Kidney epithelial cell (primary cell): Measurements from ENCODE around the gene MTCL3. TPM values are rescaled to one million over a fixed set of nuclear protein-coding genes. Genes with fewer than 3 reads are reported as not detected.
"Not testable (repeated sequence)": the region's sequence is repeated elsewhere in the genome, so short reads cannot be mapped to it uniquely, and the experiment has no call there.

Source experiments
- DNase-seq: peaks from one replicate; pipeline ENCODE4 v3.0.0-alpha.2; 2010; ENCODE audit warnings: low read depth
- H3K27me3 ChIP-seq: 2 replicates; pipeline ENCODE4 v1.6.0; 2011; ENCODE audit warnings: low read length; ENCODE audit not compliant: control insufficient read depth, insufficient read depth
- H3K36me3 ChIP-seq: 2 replicates; pipeline ENCODE4 v1.5.1; 2011; ENCODE audit warnings: low read length; ENCODE audit not compliant: control insufficient read depth, insufficient read depth
- H3K4me3 ChIP-seq: 2 replicates; pipeline ENCODE4 v1.5.1; 2011; ENCODE audit warnings: low read depth, mild to moderate bottlenecking, control low read depth, low read length
- total RNA-seq: library from RNA; depleted of rRNA; stranded (reverse); fragments of >200 nt; gene quantifications from 2 replicates; pipeline ENCODE4 v1.2.3, GENCODE V29; 2015
- TF ChIP-seq, protein P1 (sequence below): IDR thresholded peaks from 2 replicates; pipeline ENCODE4 v1.5.1; 2011; ENCODE audit warnings: mild to moderate bottlenecking, moderate library complexity, low read length, control low read depth, inconsistent platforms; ENCODE audit not compliant: insufficient read depth, poor library complexity, severe bottlenecking

The MTCL3 gene

DNA sequence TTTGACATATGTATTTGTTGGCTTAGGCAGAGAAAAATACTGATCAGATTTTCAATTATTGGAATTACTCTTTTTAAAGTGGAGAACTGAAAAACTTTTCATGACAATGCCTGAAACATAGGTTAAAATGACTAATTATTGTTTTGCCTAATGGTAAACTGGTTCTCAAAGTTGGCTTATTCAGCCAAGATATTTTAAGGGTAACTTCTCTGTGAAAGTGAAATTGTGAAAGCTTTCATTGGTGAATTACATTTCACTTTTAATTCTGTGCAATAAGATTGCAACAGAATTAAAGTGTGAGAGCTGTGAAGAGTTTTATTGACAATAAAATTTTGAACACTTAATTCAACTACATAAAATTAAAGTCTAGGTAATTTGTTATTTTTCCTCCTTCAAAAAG is 84.5 kb downstream of the MTCL3 start:
- TF ChIP-seq, protein P1, sequence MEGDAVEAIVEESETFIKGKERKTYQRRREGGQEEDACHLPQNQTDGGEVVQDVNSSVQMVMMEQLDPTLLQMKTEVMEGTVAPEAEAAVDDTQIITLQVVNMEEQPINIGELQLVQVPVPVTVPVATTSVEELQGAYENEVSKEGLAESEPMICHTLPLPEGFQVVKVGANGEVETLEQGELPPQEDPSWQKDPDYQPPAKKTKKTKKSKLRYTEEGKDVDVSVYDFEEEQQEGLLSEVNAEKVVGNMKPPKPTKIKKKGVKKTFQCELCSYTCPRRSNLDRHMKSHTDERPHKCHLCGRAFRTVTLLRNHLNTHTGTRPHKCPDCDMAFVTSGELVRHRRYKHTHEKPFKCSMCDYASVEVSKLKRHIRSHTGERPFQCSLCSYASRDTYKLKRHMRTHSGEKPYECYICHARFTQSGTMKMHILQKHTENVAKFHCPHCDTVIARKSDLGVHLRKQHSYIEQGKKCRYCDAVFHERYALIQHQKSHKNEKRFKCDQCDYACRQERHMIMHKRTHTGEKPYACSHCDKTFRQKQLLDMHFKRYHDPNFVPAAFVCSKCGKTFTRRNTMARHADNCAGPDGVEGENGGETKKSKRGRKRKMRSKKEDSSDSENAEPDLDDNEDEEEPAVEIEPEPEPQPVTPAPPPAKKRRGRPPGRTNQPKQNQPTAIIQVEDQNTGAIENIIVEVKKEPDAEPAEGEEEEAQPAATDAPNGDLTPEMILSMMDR = no peak
- Histone ChIP-seq H3K4me3 (no peak overlapping the region), H3K36me3 (no peaks in the 10 kb centered on the region), H3K27me3 (no peaks in the 10 kb centered on the region)
- DNase-seq = no peak

GRCh38 chr6:127428562-127428961 is 90.6 kb downstream of the MTCL3 start:
- not testable (repeated sequence) for H3K36me3 ChIP-seq, H3K27me3 ChIP-seq, DNase-seq, H3K4me3 ChIP-seq

GRCh38 chr6:127423921-127424320 is 95.2 kb downstream of the MTCL3 start:
- Histone ChIP-seq H3K4me3 (no peak overlapping the region), H3K27me3 (no peaks in the 10 kb centered on the region), H3K36me3 (no peaks in the 10 kb centered on the region)
- TF ChIP-seq, protein P1 = no peak
- DNase-seq = no peak

Other genes starting within 250 kb of the MTCL3 start
- gene ECHDC1, start 175.7 kb downstream of the MTCL3 start, total RNA-seq = 48.6 and 66.3 TPM in 2 replicates
- 3.6 and 13.5 TPM in 2 replicates for gene KIAA0408, start 59.9 kb downstream of the MTCL3 start, total RNA-seq
- gene C6orf58, start 57.8 kb upstream of the MTCL3 start, total RNA-seq = not detected in 2 replicates